Esophagus (tissue), 2 donors: ENCODE data around the gene COL27A1. TPM values are rescaled to one million over a fixed set of nuclear protein-coding genes. Genes with fewer than 3 reads are reported as not detected.

Experiments
- H3K27ac ChIP-seq, 2 donors: one replicate each; pipeline ENCODE4 v1.5.1; 2013; ENCODE audit warnings: low read depth in 2 of 2, mild to moderate bottlenecking in 2 of 2, inconsistent platforms in 1 of 2, low read length in 1 of 2, moderate library complexity in 1 of 2
- H3K27me3 ChIP-seq, 2 donors: one replicate each; pipeline ENCODE4 v1.6.1; 2013; ENCODE audit warnings: low read length in 2 of 2, control low read depth in 1 of 2, mild to moderate bottlenecking in 1 of 2; ENCODE audit not compliant: insufficient read depth in 2 of 2, control insufficient read depth in 1 of 2
- H3K36me3 ChIP-seq, 2 donors: one replicate each; pipeline ENCODE4 v1.6.1; 2013; ENCODE audit warnings: low read length in 1 of 2; ENCODE audit not compliant: control insufficient read depth in 2 of 2, insufficient read depth in 2 of 2
- H3K4me1 ChIP-seq, 2 donors: one replicate each; pipeline ENCODE4 v1.6.1; 2013; ENCODE audit warnings: low read length in 1 of 2; ENCODE audit not compliant: control insufficient read depth in 2 of 2, insufficient read depth in 2 of 2
- H3K4me3 ChIP-seq, 2 donors: one replicate each; pipeline ENCODE4 v1.5.1; 2013; ENCODE audit warnings: low read length in 2 of 2, mild to moderate bottlenecking in 2 of 2, low read depth in 1 of 2, moderate library complexity in 1 of 2
- H3K9me3 ChIP-seq, 2 donors: one replicate each; pipeline ENCODE4 v1.6.1; 2013; ENCODE audit warnings: mild to moderate bottlenecking in 2 of 2, low read depth in 1 of 2, low read length in 1 of 2, moderate library complexity in 1 of 2; ENCODE audit not compliant: control insufficient read depth in 2 of 2, insufficient read depth in 1 of 2
- WGBS, 2 donors: extraction: QIAGEN DNeasy Blood & Tissue Kit; methylation state at CpG; one replicate each; pipeline ENCODE4 v1.1.7; 2013; 5-methylcytosine and 5-hydroxymethylcytosine counted together
- polyA plus RNA-seq, 2 donors: library from polyadenylated mRNA; stranded (reverse); fragments of 200-250 nt; gene quantifications; one replicate each; pipeline ENCODE4 v1.2.3, GENCODE V29; 2013
- donor health status: healthy with polysubstance abuse.
- donor health status: Bipolar disorder and iron deficiency.

Gene COL27A1
- polyA plus RNA-seq, 2 donors = 7.2 to 32.6 TPM

GRCh38 chr9:114342755-114343440 is 187.6 kb downstream of the COL27A1 start:
- H3K27me3 ChIP-seq = no peaks in the 10 kb centered on the region
- H3K27ac ChIP-seq = no peak overlapping the region
- H3K4me1 ChIP-seq = peaks cover 0 to 3% of the 10 kb centered on the region in 2 donors
- no peak overlapping the region for H3K4me3 ChIP-seq
- H3K9me3 ChIP-seq = no peaks in the 10 kb centered on the region
- 91% methylated on average over 5 of the region's 5 CpGs for WGBS, 2 donors
- peaks cover 23 to 47% of the 10 kb centered on the region in 2 donors for H3K36me3 ChIP-seq

GRCh38 chr9:114343471-114344187 is 188.3 kb downstream of the COL27A1 start:
- Histone ChIP-seq H3K4me3 (no peak overlapping the region), H3K27me3 (no peaks in the 10 kb centered on the region), H3K27ac (no peak overlapping the region), H3K9me3 (no peaks in the 10 kb centered on the region), H3K36me3 (peaks cover 23 to 50% of the 10 kb centered on the region in 2 donors), H3K4me1 (peaks cover 0 to 3% of the 10 kb centered on the region in 2 donors)
- 69 to 84% methylated on average over 9 of the region's 9 CpGs for WGBS, 2 donors

GRCh38 chr9:114344188-114344566 is 188.8 kb downstream of the COL27A1 start:
- H3K4me1 ChIP-seq = peaks cover 0 to 3% of the 10 kb centered on the region in 2 donors
- H3K27ac ChIP-seq = no peak overlapping the region
- peaks cover 23 to 50% of the 10 kb centered on the region in 2 donors for H3K36me3 ChIP-seq
- no peak overlapping the region for H3K4me3 ChIP-seq
- no peaks in the 10 kb centered on the region for H3K9me3 ChIP-seq
- WGBS, 2 donors = 92 to 93% methylated on average over 11 of the region's 11 CpGs
- H3K27me3 ChIP-seq = no peaks in the 10 kb centered on the region

- peaks cover 23 to 50% of the 10 kb centered on the region in 2 donors for H3K36me3 ChIP-seq
Measured at GRCh38 chr9:114344692-114345091, 189.4 kb downstream of the COL27A1 start.

GRCh38 chr9:114345493-114346065 is 190.2 kb downstream of the COL27A1 start:
- Histone ChIP-seq H3K36me3 (peaks cover 26 to 51% of the 10 kb centered on the region in 2 donors), H3K4me1 (peaks cover 0 to 3% of the 10 kb centered on the region in 2 donors), H3K27ac (no peak overlapping the region), H3K4me3 (no peak overlapping the region), H3K27me3 (no peaks in the 10 kb centered on the region), H3K9me3 (no peaks in the 10 kb centered on the region)
- 86 to 97% methylated on average over 7 of the region's 7 CpGs for WGBS, 2 donors

More at GRCh38 chr9:114344692-114345091, 189.4 kb downstream of the COL27A1 start:
- no peak overlapping the region for H3K27ac ChIP-seq
- 48 to 72% methylated on average over 3 of the region's 3 CpGs for WGBS, 2 donors
- peaks cover 0 to 3% of the 10 kb centered on the region in 2 donors for H3K4me1 ChIP-seq
- H3K27me3 ChIP-seq = no peaks in the 10 kb centered on the region
- no peak overlapping the region for H3K4me3 ChIP-seq
- no peaks in the 10 kb centered on the region for H3K9me3 ChIP-seq

GRCh38 chr9:114346146-114346545 is 190.8 kb downstream of the COL27A1 start:
- Histone ChIP-seq H3K4me1 (peaks cover 0 to 3% of the 10 kb centered on the region in 2 donors), H3K36me3 (peaks cover 30 to 49% of the 10 kb centered on the region in 2 donors), H3K9me3 (no peaks in the 10 kb centered on the region), H3K27ac (no peak overlapping the region), H3K4me3 (no peak overlapping the region), H3K27me3 (no peaks in the 10 kb centered on the region)
- WGBS, 2 donors = 84 to 89% methylated on average over 11 of the region's 11 CpGs

GRCh38 chr9:114347675-114348074 is 192.3 kb downstream of the COL27A1 start:
- peaks cover 0 to 3% of the 10 kb centered on the region in 2 donors for H3K4me1 ChIP-seq
- H3K36me3 ChIP-seq = peaks cover 24 to 39% of the 10 kb centered on the region in 2 donors
- H3K9me3 ChIP-seq = no peaks in the 10 kb centered on the region
- WGBS, 2 donors = 85 to 87% methylated on average over 15 of the region's 15 CpGs
- H3K27ac ChIP-seq = no peak overlapping the region
- no peak overlapping the region for H3K4me3 ChIP-seq
- no peaks in the 10 kb centered on the region for H3K27me3 ChIP-seq

GRCh38 chr9:114348261-114348905 is 193.0 kb downstream of the COL27A1 start:
- Histone ChIP-seq H3K27ac (peak overlapping the region in 1 of 2 donors; percentile 71), H3K9me3 (no peaks in the 10 kb centered on the region), H3K4me1 (peaks cover 0 to 3% of the 10 kb centered on the region in 2 donors), H3K27me3 (no peaks in the 10 kb centered on the region), H3K36me3 (peaks cover 24 to 35% of the 10 kb centered on the region in 2 donors), H3K4me3 (no peak overlapping the region)
- 75 to 82% methylated on average over 12 of the region's 12 CpGs for WGBS, 2 donors

- WGBS, 2 donors = 40 to 46% methylated on average over 9 of the region's 9 CpGs
- no peaks in the 10 kb centered on the region for H3K27me3 ChIP-seq
- H3K4me1 ChIP-seq = no peaks in the 10 kb centered on the region
- H3K27ac ChIP-seq = peak overlapping the region in 1 of 2 donors; percentile 71
- H3K36me3 ChIP-seq = peaks cover 22 to 32% of the 10 kb centered on the region in 2 donors
- no peaks in the 10 kb centered on the region for H3K9me3 ChIP-seq
- no peak overlapping the region for H3K4me3 ChIP-seq
Measured at GRCh38 chr9:114348906-114349482, 193.7 kb downstream of the COL27A1 start.
